HTERT RPE-1 (cell line): ENCODE results near the gene AKNA.

Experiments
- in situ Hi-C: fragments of 300-500 bp; cut with MboI; formaldehyde crosslinking; loops from 4 replicates; pipeline ENCODE4 v1.14.3; 2020; ENCODE audit warnings: low sequenced_read_pairs

Gene AKNA

GRCh38 chr9:114416290-114416689, 28.5 kb upstream of the AKNA start:
- in situ Hi-C loops: no loop called here

GRCh38 chr9:114414346-114414745, 26.6 kb upstream of the AKNA start:
- in situ Hi-C loops: no loop called here

- in situ Hi-C loops: no loop called here
Measured at GRCh38 chr9:114413861-114414301, 26.1 kb upstream of the AKNA start.

- in situ Hi-C loops: no loop called here
Measured at GRCh38 chr9:114412048-114412683, 24.4 kb upstream of the AKNA start.

- in situ Hi-C loops: no loop called here
Measured at GRCh38 chr9:114411452-114411851, 23.7 kb upstream of the AKNA start.

- in situ Hi-C loops: no loop called here
Measured at GRCh38 chr9:114410910-114411309, 23.1 kb upstream of the AKNA start.

- in situ Hi-C loops: no loop called here
Measured at GRCh38 chr9:114409842-114410241, 22.1 kb upstream of the AKNA start.

- in situ Hi-C loops: no loop called here
Measured at GRCh38 chr9:114409103-114409780, 21.5 kb upstream of the AKNA start.

- in situ Hi-C loops: no loop called here
Measured at GRCh38 chr9:114408645-114409044, 20.9 kb upstream of the AKNA start.

GRCh38 chr9:114407889-114408288, 20.1 kb upstream of the AKNA start:
- in situ Hi-C loops: no loop called here

- in situ Hi-C loops: no loop called here
Measured at GRCh38 chr9:114406441-114406840, 18.7 kb upstream of the AKNA start.

- in situ Hi-C loops: no loop called here
Measured at GRCh38 chr9:114405294-114406034, 17.7 kb upstream of the AKNA start.

- in situ Hi-C loops: no loop called here
Measured at GRCh38 chr9:114404531-114404930, 16.7 kb upstream of the AKNA start.

- in situ Hi-C loops: no loop called here
Measured at GRCh38 chr9:114403153-114403756, 15.5 kb upstream of the AKNA start.

- in situ Hi-C loops: no loop called here
Measured at GRCh38 chr9:114401344-114401743, 13.6 kb upstream of the AKNA start.

GRCh38 chr9:114400772-114401171, 13.0 kb upstream of the AKNA start:
- in situ Hi-C loops: no loop called here

- in situ Hi-C loops: no loop called here
Measured at GRCh38 chr9:114400219-114400618, 12.4 kb upstream of the AKNA start.

- in situ Hi-C loops: no loop called here
Measured at GRCh38 chr9:114399381-114399780, 11.6 kb upstream of the AKNA start.

GRCh38 chr9:114397848-114398605, 10.2 kb upstream of the AKNA start:
- in situ Hi-C loops: no loop called here

GRCh38 chr9:114397219-114397847, 9.6 kb upstream of the AKNA start:
- in situ Hi-C loops: no loop called here
